Stimulated activated CD4-positive, alpha-beta T cell treated with anti-CD3 and anti-CD28 coated beads, Interleukin-15, amount 100 ng/mL, for 1 hour (primary cell): Measurements from ENCODE around the gene TCF12.

Experiments used
- DNase-seq, 2 donors: peaks; one replicate each; pipeline ENCODE4 v3.0.0-alpha.2; 2020; ENCODE audit warnings: low read depth in 1 of 2, low spot score in 1 of 2

The TCF12 gene

DNA sequence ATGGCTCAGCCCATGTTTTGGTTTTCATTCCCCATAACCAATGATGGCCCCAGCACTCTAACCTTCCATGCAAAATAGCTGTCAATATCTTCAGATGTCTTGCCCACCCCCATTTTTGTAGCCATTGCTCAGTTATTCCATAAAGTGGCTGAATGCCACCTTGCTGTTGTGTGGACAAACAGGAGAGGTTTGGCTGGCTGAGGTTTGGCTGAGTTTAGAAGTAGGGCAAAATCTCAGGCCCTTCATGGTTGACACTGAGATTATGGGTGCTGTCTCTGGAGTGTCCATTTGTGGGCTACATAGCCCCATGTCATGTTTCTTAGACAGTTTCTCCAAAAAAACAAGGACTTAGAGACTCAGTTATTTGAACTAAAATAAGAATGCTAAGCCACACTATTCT lies 96.9 kb downstream of the TCF12 start:
- DNase-seq: no peak

DNA sequence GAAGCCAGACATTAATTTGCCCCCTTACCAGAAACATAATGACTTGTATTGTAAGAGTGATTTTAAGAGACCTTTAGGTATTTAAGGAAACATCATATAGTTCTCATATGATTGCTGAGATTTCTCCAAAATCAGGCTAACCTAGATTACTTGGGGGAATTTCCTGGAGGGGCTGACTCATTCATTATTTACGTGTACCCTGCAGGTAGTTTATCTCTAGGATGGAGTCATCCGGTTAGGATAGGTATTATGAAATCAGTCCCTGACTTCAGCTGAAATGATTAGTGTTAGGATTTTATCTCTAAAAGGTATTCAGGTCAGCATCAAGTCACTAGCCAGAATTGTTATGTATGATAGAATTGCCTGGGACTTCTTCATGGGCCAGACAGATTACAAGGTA lies 97.5 kb downstream of the TCF12 start:
- DNase-seq: no peak

DNA sequence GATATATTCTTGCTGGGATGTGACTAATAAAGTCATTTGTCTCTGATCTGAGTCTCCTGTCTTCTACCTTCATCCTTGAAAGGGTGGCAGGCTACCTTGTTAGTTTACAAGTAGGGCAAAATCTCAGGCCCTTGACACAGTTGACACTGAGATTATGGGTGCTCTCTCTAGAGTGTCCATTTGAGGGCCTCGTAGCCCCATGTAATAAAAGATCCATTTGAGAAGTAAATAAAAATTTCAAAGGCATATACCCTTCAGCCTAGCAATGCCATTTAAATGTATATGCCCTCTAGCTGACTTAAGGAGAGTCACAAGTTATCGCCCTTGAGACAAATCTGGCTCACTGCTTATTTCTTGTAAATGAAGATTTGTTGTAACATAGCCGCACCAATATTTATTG lies 98.6 kb downstream of the TCF12 start:
- DNase-seq: no peak

DNA sequence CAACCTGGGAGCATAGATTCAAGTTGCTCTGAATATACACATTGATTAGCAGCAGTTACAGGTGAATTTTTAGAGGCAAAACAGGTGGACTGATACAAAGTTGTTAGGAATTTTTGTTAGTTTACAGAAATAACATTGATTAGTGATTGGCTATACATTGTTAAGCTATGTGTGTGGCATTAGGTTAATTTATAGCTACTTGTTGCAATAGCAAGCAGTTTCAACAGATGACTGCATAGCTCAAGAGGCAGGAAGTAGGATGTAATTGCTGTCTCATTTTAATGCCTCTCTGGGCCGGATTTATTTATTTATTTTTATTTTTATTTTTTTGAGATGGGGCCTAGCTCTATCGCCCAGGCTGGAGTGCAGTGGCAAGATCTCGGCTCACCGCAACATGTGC lies 99.7 kb downstream of the TCF12 start:
- DNase-seq: no peak

DNA sequence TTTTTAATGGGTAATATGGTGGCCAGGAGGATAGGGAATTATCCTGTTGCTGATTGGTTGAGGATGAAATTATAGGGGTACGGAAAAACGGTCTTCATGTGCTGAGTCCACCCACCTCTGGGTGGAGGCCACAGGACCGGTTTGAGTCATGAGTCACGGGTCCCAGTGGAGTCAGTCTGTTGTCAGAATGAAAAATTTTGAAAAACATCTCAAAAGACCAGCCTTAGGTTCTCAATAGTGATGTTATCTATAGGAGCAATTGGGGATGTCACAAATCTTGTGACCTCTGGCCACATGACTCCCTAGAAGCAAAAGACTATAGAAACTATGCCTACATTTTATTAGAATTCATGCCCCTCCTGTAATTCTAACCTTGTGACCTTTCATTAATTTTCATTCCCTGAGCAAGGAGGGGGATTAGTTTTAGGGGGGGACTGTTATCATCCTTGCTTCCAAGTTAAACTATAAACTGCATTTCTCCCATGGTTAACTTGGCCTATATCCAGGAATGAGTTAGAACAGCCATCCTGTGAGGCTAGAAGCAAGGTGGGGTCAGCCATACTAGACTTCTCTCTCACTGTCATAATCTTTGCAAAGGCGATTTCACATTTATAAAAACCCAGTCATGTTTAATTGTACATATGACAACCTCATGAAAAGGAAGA lies 101.2 kb downstream of the TCF12 start:
- DNase-seq: no peak

DNA sequence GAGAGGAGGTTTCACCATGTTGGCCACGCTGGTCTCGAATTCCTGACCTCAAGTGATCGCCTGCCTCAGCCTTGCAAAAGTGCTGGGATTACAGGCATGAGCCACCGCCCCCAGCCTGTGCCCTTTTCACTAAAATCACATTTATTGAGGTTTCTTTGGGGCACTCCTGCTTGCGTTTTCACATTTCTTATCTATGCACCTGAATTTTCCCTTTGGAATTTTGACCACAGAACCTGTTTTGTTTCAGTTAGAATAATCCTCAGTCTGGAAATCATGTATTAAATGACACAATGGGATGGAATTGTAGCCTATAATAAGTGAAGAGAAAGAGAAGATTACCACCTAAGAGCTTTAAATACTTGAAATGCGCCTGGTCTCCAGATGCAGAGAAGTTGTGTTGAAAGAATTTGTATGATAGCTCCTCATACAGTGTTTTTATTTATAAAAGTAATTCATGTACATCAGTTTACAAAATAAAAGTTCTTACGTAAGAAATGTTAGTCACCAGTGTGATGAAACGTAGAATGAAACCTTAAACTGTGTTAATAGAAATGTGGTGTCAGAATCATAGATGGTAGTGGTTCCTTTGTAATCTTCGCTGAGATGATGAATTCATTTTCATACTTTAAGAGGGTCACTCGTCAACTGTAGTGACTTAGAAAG lies 107.0 kb downstream of the TCF12 start:
- DNase-seq: no peak

DNA sequence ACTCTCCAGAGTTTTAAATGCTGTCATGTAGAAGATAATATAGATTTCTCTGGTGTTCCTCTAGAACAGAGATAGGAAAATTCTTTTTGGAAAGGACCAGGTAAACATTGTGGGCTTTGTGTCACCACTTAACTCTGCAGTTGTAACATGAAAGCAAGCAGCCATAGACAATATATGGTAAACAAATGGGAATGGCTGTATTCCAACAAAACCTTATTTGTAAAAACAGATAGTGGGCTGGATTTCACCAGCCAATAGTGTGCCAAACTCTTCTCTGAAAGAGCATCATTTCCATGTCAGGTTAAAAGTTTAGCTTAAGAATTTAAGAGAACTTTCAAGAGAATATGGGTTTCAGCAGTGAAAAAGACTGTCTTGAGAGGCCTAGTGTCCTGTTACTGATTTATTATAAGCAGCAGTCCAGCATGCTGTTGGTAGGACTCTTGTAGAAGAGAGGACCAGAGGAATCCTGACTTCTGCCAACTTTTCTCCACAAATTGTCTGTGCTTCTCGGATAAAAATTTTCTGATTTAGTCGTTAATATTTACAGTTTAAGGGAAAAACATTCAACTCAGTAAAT lies 107.7 kb downstream of the TCF12 start:
- no peak for DNase-seq

DNA sequence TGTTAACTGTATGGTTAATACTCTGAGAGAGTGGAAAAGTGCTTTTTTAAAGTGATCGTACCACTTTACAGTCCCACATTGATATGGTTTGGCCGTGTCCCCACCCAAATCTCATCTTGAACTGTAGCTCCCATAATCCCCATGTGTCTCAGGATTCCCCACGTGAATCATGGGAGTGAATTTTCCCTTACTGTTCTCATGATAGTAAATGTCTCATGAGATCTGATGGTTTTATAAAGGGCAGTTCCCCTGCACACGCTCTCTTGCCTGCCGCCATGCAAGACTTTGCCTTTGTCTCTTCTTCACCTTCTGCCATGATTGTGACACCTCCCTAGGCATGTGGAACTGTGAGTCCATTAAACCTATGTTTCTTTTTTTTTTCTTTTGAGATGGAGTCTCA lies 109.2 kb downstream of the TCF12 start:
- DNase-seq: no peak

DNA sequence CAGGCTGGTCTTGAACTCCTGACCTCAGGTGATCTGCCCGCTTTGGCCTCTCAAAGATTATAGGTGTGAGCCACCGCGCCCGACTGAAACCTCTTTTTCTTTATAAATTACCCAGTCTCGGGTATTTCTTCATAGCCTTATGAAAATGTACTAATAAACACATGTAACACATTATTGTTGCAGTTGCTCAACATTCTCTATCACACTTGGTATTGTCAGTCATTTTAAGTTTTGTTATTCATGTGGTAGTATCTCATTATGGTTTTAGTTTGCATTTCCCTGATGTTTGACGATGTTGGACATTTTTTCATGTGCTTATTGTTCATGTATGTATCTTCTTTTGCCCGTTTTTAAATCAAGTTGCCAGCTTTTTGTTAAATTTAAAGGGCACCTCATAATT lies 109.7 kb downstream of the TCF12 start:
- DNase-seq: no peak

DNA sequence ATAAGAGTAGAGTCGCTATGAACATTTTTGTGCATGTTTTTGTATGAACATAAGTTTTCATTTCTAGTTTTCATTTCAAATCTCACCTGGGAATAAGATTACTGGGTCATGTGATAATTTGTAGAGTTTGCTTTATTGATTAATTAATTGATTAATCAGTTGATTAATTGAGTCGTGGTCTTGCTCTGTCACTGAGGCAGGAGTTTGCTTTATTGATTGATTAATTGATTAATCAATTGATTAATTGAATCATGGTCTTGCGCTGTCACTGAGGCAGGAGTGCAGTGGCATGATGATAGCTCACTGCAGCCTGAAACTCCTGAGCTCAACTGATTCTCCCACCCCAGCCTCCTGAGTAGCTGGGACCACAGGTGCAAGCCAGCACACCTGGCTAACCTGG lies 111.6 kb downstream of the TCF12 start:
- no peak for DNase-seq

DNA sequence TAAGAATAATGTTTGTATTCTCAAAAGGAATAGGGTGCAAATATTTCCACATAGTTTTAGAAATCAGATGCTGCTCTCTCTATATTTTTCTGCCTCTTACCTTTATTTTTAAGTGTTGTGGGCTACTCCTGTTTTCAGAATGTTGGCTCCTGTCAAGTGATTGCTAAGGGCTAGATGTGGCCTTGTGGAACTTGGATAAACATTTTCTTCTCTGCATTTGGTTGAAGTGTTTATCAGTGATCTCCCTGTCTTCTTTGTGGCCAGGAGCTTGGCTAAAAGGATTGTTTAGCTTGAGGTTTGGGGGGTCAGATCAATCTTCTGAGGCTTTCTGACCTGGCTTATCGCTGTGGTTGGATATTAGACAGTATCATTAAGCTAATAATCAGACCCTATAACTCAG lies 112.6 kb downstream of the TCF12 start:
- no peak for DNase-seq

DNA sequence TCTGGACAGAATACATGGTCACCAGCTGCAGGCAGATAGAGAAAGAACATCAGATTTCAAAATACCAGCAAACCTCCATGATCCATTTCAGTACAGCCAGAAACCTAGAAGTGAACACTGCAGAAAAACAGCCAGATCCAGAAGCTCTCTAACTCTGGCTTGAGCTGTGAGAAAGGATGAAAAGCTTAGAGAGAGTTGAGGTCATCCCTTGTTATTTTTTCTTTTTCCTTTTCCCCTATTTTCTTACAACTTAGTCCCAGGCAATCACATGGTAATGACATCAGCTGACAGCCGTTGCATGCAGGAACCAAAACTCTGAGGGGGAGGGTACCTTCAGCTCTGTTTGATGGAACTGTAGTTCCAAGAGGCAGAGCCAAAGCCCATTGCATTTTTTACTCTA lies 113.2 kb downstream of the TCF12 start:
- no peak for DNase-seq

DNA sequence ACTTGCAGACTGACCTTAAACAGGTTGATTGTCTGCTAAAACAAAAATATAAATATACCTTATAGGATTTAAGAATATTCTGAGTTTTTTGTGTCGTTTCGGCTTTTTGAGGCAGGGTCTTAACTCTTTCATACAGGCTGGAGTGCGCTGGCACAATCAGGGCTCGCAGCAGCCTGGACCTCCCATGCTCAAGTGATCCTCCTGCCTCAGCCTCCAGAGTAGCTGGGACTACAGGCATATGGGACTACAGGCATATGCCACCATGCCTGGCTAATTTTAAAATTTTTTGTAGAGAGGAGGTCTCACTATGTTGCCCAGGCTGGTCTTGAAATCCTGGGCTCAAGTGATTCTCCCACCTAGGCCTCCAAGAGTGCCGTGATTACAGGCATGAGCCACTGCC lies 113.9 kb downstream of the TCF12 start:
- no peak for DNase-seq

DNA sequence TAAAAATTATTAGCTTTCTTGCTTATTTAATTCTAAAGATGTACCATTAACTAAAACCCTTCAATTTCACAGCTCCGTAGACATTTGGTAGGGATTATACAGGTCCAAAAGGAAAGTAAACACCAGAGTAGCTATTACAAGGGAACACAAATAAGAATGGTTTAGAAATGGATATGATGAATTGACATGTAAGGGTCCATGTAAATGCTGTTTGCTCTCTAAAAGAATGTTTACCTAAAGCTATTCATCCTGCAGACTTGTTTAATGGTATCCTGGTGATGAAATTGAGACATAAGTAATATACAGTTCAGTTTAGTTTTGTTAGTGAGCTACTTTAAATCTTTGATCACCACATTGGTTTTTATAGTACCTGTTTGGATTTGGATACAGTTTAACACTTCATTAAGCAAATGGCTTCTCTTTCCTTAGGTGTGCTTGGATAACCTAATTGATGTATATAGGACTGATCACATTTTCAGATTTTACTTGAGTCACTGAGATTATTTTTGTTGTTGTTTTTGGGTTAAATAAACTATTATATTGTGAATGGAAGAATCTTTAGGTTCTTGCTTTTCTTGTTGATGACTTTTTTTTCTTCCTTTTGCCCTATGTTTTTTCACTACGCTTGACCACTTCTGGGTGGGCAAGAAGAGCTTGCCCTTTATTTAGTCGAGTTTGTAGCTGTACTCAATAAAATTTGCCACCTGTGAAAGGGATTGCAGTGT lies 115.4 kb downstream of the TCF12 start:
- no peak for DNase-seq

DNA sequence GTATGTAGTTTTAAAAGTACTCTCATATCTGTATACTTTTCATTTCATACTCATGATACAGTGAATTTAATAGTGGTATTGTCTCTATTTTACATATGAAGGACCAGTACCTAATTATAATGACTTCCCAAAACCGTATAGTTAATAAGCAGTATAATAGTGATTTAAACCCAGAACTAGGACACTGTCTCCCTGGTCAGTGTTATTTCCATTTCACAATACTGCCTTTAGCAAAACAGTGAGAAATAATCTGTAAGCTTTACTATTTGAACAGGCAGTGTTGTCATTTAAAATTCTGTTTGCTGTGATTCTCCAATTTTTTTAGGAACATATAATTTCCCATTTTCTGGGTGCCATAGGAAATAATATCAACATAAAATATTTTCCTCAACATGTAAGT lies 116.2 kb downstream of the TCF12 start:
- no peak for DNase-seq

DNA sequence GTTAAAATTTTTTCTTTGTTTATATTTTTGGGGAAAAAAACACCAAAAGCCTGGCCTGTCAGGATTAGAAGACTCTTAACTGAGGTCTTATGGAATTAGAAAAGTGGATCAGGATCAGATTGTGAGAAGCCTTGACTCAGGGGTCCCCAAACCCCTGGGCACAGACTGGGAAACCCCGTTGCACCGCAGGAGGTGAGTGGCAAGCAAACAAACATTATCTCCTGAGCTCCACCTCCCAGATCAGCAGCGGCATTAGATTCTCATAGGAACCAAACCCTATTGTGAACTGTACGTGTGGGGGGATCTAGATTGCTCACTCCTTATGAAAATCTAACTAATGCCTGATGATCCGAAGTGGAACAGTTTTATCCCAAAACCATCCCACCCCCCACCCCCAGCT lies 117.2 kb downstream of the TCF12 start:
- DNase-seq: no peak

DNA sequence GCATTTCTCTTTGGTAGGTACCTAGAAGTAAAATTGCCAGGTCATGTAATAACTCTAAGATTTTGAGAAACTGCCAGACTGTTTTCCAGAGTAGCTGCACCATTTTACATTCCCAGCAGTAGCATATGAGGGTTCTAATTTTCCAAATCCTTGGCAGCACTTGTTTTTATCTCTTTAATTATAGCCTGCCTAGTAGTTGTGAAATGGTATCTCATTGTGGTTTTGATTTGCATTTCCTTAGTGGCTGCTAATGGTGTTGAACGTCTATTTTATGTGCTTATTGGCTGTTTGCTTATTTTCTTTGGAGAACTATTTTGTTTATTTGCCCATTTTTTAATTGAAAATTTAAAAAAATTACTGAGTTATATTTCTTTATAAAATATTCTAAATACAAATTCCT lies 117.9 kb downstream of the TCF12 start:
- no peak for DNase-seq

DNA sequence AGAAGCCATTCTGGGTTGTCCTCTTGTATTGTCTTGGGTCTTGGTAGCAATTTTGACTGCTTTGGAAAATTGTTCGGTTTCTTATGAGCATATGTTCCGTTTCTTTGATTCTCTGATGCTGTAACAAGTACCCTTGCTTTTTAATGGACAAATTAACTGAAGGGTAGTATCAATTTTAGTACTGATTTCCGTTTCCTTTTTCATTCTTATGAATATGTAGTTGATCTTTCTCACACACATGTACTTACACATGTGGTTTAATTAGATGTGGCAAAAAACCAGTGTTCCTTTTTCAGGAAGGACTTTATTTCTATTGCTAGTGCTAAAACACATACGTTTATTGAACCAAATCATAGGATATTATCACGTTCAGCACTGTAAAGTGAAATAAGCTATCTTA lies 119.1 kb downstream of the TCF12 start:
- DNase-seq: no peak

DNA sequence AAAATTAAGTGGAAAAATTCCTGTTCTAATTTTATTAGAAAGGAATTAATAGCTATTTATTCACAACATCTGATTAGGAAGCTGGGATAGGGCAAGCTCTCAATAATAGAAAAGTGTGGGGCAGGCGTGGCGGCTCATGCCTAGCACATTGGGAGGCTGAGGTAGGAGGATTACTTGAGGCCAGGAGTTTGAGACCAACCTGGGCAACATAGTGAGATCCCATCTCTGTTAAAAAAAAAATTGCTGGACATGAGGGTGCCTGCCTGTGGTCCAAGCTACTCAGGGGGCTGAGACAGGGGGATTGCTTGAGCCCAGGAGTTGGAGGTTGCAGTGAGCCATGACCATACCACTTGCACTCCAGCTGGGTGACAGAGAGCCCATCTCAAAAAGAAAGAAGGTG lies 119.6 kb downstream of the TCF12 start:
- no peak for DNase-seq

DNA sequence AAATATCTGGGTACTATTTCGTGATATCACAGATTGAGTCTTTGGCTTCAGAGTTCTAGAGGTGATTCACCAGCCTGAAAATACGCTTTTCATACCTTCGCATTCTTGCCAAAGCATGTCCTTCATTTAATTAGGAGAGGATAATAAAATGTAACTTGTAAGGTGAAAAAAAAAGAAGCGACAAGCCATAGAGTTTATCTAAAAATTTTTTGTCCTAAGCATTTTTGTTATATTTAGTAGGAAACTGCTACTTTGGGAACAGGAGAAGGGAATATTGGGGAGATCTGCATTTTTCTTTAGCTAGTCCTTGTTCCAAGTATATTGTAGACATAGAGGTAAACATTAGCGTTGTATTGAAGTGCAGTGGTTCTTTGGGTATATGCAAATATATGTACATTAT lies 120.1 kb downstream of the TCF12 start:
- no peak for DNase-seq

DNA sequence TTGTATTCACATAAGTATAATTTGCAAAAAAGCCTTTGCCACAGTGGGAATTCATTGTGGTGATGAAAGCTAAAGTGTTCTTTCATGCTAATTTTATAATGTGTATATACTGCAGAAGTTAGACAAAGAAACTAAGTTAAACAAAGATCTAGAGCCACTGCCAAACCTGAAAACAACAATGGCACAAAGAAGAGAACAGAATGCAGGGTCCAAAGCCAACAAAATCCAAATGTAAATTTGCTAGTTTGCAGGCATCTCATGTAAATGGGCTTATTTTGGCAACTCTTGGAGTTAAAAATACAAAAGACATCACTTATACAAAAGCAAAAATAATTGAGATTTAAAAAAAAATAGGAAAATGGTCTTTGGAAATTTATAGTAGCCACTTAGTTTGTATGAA lies 123.0 kb downstream of the TCF12 start:
- no peak for DNase-seq

DNA sequence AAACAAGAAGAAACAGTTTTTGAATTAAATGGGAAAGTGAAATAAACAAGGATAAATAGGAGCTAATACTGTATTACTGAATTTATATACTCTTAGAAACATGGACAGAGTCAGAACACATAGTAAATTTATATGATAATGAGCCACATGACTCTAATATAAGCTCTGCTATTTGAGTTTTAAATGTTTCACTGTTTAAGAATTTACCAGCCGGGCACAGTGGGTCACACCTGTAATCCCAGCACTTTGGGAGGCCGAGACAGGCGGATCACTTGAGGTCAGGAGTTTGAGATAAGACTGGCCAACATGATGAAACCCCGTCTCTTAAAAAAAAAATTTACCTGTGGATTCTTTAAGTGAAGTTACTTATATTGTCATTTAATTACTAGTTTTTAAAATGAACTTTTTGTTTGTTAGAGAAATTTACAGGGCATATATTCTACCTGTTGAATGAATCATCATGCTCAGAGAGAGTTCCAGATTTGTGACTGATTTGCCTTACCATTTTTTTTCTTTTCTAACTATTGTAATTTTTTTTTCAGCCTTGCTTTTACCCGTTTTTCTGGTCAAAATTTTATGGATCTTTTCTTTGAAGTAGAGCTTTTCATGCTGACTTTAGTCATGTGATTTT lies 125.7 kb downstream of the TCF12 start:
- no peak for DNase-seq
